Fibroblast of mammary gland (primary cell): ENCODE data around the gene RALGPS1.
"Not testable (repeated sequence)": the region's sequence is repeated elsewhere in the genome, so short reads cannot be mapped to it uniquely, and the experiment has no call there.

ENCODE experiments used
- DNase-seq: peaks from one replicate; pipeline ENCODE4 v3.0.0-alpha.2; 2010; ENCODE audit warnings: low read depth
- H3K4me3 ChIP-seq: 2 replicates; pipeline ENCODE4 v1.5.1; 2011; ENCODE audit warnings: low read depth, mild to moderate bottlenecking, low read length, moderate library complexity; ENCODE audit not compliant: control insufficient read depth
- CTCF ChIP-seq: conservative IDR thresholded peaks from 2 replicates; pipeline ENCODE4 v1.5.1; 2011; ENCODE audit warnings: low read depth, low read length, inconsistent platforms; ENCODE audit not compliant: control insufficient read depth, insufficient read depth

RALGPS1 gene

DNA sequence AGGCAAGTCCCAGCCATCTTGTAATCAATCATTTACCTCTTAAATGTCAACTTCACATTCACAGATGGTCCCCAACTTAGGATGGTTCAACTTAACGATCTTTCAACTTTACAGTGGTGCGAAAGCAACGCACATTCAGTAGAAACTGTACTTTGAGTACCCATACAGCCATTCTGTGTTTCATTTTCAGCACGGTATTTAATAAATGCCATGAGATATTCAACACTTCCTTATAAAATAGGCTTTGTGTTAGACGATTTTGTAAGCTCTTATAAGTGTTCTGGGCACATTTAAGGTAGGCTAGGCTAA is 254.9 kb downstream of the RALGPS1 start:
- DNase-seq = no peak
- no peak overlapping the region for H3K4me3 ChIP-seq
- TF ChIP-seq CTCF = no peak

DNA sequence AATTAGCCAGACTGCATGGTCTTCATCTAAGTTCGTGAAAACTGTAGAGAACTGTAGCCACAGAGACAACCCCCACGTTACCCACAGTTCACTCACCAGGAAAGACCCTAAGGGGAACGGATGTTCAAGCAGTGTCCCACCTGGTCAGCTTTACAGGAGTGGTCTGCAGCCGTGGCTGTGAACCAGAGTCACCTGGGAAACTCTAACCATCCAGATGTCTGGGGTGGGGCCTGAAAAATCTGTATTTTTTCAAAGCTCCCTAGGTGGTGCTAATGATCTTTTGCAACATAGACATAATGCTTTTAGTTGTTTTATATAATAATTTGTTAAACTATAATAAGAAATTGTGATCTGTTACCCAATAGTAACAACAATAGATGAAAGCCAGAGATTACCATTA is 255.5 kb downstream of the RALGPS1 start:
- DNase-seq = no peak
- no peak for TF ChIP-seq CTCF

GRCh38 chr9:127170652-127171051 is 256.1 kb downstream of the RALGPS1 start:
- H3K4me3 ChIP-seq = no peak overlapping the region
- no peak for TF ChIP-seq CTCF
- no peak for DNase-seq

More for the DNA sequence above, 255.5 kb downstream of the RALGPS1 start:
- H3K4me3 ChIP-seq = no peak overlapping the region

GRCh38 chr9:127171348-127171747 is 256.8 kb downstream of the RALGPS1 start:
- H3K4me3 ChIP-seq, DNase-seq: not testable (repeated sequence)

DNA sequence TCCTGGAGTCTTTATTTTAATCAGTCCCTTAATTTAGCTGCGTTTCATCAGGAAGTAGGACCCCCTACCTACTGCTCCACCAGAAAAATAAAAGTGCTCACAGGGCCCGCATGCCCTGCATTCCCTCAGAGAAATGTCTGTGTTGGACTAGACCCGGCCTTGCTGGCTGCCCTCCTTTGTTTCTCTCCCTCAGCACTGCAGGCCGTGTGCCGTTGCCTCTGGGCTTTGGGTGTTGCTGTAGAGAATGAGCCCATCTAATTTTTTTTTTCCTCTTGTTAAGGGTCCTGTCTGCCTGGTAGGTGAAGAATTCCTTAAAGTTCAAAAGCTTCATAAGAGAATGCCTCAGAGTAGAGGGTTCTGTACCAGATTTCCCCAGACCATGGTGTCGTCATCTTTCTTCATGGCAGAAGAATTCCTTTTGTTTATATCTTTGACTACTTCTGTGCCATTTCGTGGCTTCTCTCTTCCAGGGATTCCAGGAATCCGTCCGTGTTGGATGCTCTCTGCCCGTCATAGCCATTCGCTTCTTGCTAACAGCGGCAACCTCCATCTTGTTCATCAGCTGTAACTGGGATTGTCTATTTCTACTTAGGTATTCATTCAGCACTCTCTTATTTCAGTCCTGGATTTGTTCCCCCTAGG is 257.6 kb downstream of the RALGPS1 start:
- H3K4me3 ChIP-seq = no peak overlapping the region
- DNase-seq = no peak
- no peak for TF ChIP-seq CTCF

- no peak for TF ChIP-seq CTCF
- DNase-seq = no peak
- H3K4me3 ChIP-seq = no peak overlapping the region
Observed at GRCh38 chr9:127173063-127173462, 258.5 kb downstream of the RALGPS1 start.

DNA sequence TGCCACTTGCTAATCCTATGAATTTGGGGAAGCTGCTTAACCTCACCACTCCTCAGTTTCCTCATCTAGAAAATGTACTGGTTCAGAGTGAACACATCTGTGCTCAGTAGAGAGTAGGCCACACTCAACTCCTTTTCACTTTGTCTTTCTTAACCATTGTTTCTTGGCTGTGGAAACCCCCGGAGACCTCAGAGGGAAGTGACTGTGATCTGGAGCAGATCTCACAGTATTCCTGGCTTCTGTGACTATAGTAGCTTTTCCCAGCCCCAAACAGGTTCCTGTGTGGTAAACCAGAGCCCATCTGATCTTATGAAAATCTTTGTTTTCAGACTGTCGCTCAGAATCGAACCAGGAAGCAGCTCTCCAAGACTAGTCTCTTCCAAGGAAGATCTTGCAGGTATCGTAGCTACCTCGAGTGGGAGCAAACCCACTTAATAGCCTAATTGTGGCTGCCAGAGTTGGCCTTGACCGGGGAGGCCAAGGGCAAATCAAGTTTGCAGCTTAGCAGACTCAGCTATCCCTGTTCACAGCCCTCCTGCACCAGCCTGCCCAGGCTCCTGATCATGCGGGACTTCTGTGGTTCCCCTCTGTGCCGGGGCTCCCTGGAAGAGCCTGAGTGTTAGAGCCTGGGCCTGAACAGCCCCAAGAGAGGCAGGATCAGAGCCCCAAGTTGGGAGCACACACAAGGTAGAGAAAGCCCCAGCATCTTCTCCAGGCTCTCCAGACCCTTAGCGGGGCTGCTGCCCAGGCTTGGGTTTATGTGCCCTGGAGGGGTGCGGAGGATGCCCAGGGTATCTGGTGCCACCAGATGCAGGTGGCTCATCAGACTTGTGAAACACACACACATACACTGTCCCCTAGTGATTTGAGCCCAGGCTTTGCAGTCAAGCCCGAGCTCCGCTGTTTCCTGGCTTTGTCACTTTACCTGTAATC is 260.1 kb downstream of the RALGPS1 start:
- DNase-seq = no peak
- no peak overlapping the region for H3K4me3 ChIP-seq
- TF ChIP-seq CTCF = no peak
